DND-41 (cell line): ENCODE data around the gene CBX1.

Source experiments
- ATAC-seq: fragments of 200-7000 bp; cut with Tn5 transposase; 3 replicates; pipeline ENCODE4 v1.9.1; 2021; ENCODE audit warnings: low read depth; ENCODE audit not compliant: insufficient read depth
- DNase-seq: peaks from one replicate; pipeline ENCODE4 v3.0.0-alpha.2; 2020
- H2AFZ ChIP-seq: 2 replicates; pipeline ENCODE4 v1.6.0; 2012; ENCODE audit warnings: low read depth, low read length
- H3K27ac ChIP-seq: 2 replicates; pipeline ENCODE4 v1.5.1; 2012; ENCODE audit warnings: low read length, inconsistent platforms
- H3K27me3 ChIP-seq: fragments of 200-600 bp; sonication (generic); 2 replicates; pipeline ENCODE4 v1.6.0; 2012; ENCODE audit warnings: low read length, mild to moderate bottlenecking, inconsistent platforms; ENCODE audit not compliant: insufficient read depth, poor library complexity
- H3K36me3 ChIP-seq: 2 replicates; pipeline ENCODE4 v1.5.1; 2012; ENCODE audit warnings: low read length, inconsistent platforms; ENCODE audit not compliant: insufficient read depth
- H3K4me1 ChIP-seq: 2 replicates; pipeline ENCODE4 v1.5.1; 2012; ENCODE audit warnings: mild to moderate bottlenecking, low read length; ENCODE audit not compliant: insufficient read depth
- H3K4me2 ChIP-seq: 2 replicates; pipeline ENCODE4 v1.6.0; 2012; ENCODE audit warnings: mild to moderate bottlenecking, moderate library complexity, low read length, inconsistent platforms; ENCODE audit not compliant: insufficient read depth
- H3K4me3 ChIP-seq, 2 experiments: fragments of 200-600 bp in 1 of 2; shearing (Covaris generic) in 1 of 2; 2 replicates each; pipeline ENCODE4 v1.5.1; 2012 to 2016; ENCODE audit warnings: inconsistent platforms in 2 of 2, low read length in 2 of 2, mild to moderate bottlenecking in 2 of 2, low read depth in 1 of 2, moderate library complexity in 1 of 2
- H3K79me2 ChIP-seq: 2 replicates; pipeline ENCODE4 v1.6.0; 2012; ENCODE audit warnings: low read length, inconsistent platforms; ENCODE audit not compliant: insufficient read depth
- H3K9ac ChIP-seq: 2 replicates; pipeline ENCODE4 v1.6.0; 2012; ENCODE audit warnings: low read depth, mild to moderate bottlenecking, inconsistent platforms, low read length, moderate library complexity
- H3K9me3 ChIP-seq: 2 replicates; pipeline ENCODE4 v1.5.1; 2012; ENCODE audit warnings: low read length, moderate library complexity, mild to moderate bottlenecking, inconsistent platforms; ENCODE audit not compliant: insufficient read depth, severe bottlenecking
- H4K20me1 ChIP-seq: 2 replicates; pipeline ENCODE4 v1.6.0; 2012; ENCODE audit warnings: low read length; ENCODE audit not compliant: insufficient read depth
- EZH2 ChIP-seq: IDR thresholded peaks from 3 replicates; pipeline ENCODE4 v1.6.1; 2012; ENCODE audit warnings: borderline replicate concordance, low read depth, mild to moderate bottlenecking, moderate library complexity, low read length, inconsistent platforms; ENCODE audit not compliant: severe bottlenecking
- TF ChIP-seq, protein P1 (sequence below): IDR thresholded peaks from 2 replicates; pipeline ENCODE4 v1.5.1; 2012; ENCODE audit warnings: borderline replicate concordance, low read length, moderate library complexity, mild to moderate bottlenecking; ENCODE audit not compliant: poor library complexity, severe bottlenecking; ENCODE audit errors: extremely low read depth

Gene CBX1

GRCh38 chr17:48148854-48149786 is 47.8 kb upstream of the CBX1 start:
- Histone ChIP-seq H3K27ac (no peak overlapping the region), H3K9me3 (no peaks in the 10 kb centered on the region), H3K4me3 (no peak overlapping the region), H3K36me3 (no peaks in the 10 kb centered on the region), H3K79me2 (no peaks in the 10 kb centered on the region), H3K9ac (no peak overlapping the region), H4K20me1 (0 out of 2 replicates have a peak, but pooled peaks cover 3% of the 10 kb centered on the region), H2AFZ (no peak overlapping the region), H3K4me1 (no peaks in the 10 kb centered on the region), H3K4me2 (no peak overlapping the region), H3K27me3 (peaks cover 71% of the 10 kb centered on the region)
- no peak for TF ChIP-seq EZH2
- TF ChIP-seq, protein P1, sequence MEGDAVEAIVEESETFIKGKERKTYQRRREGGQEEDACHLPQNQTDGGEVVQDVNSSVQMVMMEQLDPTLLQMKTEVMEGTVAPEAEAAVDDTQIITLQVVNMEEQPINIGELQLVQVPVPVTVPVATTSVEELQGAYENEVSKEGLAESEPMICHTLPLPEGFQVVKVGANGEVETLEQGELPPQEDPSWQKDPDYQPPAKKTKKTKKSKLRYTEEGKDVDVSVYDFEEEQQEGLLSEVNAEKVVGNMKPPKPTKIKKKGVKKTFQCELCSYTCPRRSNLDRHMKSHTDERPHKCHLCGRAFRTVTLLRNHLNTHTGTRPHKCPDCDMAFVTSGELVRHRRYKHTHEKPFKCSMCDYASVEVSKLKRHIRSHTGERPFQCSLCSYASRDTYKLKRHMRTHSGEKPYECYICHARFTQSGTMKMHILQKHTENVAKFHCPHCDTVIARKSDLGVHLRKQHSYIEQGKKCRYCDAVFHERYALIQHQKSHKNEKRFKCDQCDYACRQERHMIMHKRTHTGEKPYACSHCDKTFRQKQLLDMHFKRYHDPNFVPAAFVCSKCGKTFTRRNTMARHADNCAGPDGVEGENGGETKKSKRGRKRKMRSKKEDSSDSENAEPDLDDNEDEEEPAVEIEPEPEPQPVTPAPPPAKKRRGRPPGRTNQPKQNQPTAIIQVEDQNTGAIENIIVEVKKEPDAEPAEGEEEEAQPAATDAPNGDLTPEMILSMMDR = no peak
- ATAC-seq (no peak), DNase-seq (no peak)

DNA sequence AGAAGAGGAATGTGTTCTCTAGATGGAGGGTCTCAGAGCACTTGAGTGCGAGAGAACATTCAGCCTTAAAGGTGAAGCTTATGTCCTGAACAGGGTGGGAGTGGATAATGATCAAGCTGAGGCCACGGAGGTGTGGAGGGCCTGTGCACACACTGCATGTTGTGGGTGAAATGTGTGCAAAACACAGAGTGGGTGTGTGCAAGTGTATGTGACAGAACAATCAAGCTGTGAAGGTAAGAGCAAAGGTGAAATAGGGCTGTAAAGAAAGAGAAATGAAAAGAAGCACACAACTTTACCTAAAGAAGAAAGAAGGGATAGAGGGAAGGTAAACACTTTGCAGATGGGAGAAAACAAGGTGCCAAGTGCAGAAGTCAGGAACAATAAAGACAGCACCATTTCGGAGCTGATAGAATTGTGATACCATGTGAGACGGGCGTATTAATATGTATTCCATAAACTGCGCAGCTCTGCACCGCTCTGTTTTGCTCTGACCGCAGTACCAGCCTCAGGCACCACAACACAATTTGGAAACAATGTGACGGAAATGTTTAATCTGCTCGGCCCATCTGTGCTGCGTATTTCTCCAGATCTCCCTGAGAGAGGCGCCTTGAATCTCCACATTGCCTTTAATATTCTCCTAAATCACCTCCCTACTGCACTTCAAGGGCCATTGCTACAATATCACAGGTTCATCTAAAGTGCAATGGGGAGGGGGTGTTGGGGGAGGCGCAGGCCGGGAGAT is 46.9 kb upstream of the CBX1 start:
- Histone ChIP-seq H3K9me3 (no peaks in the 10 kb centered on the region), H3K4me2 (no peak overlapping the region), H3K27me3 (peaks cover 75% of the 10 kb centered on the region), H2AFZ (no peak overlapping the region), H3K4me3 (no peak overlapping the region), H3K27ac (no peak overlapping the region), H4K20me1 (0 out of 2 replicates have a peak, but pooled peaks cover under 1% of the 10 kb centered on the region), H3K4me1 (no peaks in the 10 kb centered on the region), H3K9ac (no peak overlapping the region), H3K79me2 (no peaks in the 10 kb centered on the region), H3K36me3 (no peaks in the 10 kb centered on the region)
- DNase-seq (no peak), ATAC-seq (no peak)
- TF ChIP-seq EZH2 = peak; percentile 28
- TF ChIP-seq, protein P1 = no peak

DNA sequence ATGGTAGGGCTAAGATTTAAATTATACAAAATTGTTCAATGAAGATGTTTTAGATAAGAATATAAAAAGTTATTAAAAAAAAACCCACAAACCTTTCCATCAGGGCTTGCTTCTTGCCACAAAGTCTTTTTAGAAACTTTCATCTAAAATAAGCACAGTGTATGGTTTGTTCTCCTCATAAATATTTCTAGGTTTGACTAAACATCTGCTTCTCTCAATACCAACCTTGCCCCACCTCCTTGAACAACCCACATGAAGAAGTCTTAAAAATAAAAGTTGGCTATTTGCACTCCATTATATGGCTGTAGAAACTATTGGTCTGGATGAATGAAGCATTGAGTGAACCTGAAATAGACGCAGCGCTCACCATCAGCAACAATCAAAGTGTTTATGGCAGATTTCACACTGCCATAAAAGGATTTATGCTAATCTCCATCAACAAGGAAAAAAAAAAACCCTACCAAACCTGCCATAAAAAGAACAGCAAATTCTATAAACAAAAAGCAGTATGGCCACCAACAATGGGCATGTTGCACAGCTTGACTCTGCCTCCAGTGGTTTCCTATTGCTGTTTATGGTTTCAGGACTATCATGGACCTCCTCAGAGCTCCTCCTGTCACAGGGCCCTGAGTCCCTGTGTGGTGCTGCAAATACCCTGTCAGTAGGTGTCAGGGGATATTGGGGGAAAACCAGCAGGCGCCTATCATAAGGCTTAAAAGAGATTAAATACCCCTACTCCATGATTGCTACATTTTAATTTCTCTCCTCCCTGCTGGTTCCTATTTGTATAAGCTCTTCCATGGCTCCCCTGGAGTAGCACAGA is 43.9 kb upstream of the CBX1 start:
- peaks cover 66% of the 10 kb centered on the region for H3K27me3 ChIP-seq
- no peak for TF ChIP-seq EZH2
- TF ChIP-seq, protein P1 = no peak
- no peaks in the 10 kb centered on the region for H4K20me1 ChIP-seq
- no peak overlapping the region for H2AFZ ChIP-seq
- ATAC-seq = no peak
- H3K4me3 ChIP-seq = no peak overlapping the region
- DNase-seq = no peak
- H3K27ac ChIP-seq = no peak overlapping the region
- H3K9ac ChIP-seq = no peak overlapping the region
- no peak overlapping the region for H3K4me2 ChIP-seq
- no peaks in the 10 kb centered on the region for H3K4me1 ChIP-seq
- no peaks in the 10 kb centered on the region for H3K9me3 ChIP-seq
- H3K36me3 ChIP-seq = no peaks in the 10 kb centered on the region
- no peaks in the 10 kb centered on the region for H3K79me2 ChIP-seq
